ENCODE measurements around the gene MPP4.

- TF ChIP-seq POLR2A (IDR thresholded peaks at IDR 0.05; ENCODE audit: low read length) = no peak
- no peak for TF ChIP-seq GATA1 (IDR thresholded peaks at IDR 0.05; ENCODE audit: low read depth, low read length)
Observed at GRCh38 chr2:201653221-201653620, 45.2 kb downstream of the MPP4 start.

All from erythroblast (primary cell).